GM23338 (cell line): Measurements from ENCODE around the gene NRIP3.

Source experiments
- CREB1 ChIP-seq: fragments of 250-450 bp; sonication (Bioruptor Pico); IDR thresholded peaks from 2 replicates; pipeline ENCODE4 v1.5.0; 2020; ENCODE audit warnings: low read depth, mild to moderate bottlenecking, moderate library complexity
- EZH2 ChIP-seq: fragments of 200-600 bp; sonication (generic); IDR thresholded peaks from one replicate; pipeline ENCODE4 v1.8.0; 2017; ENCODE audit warnings: antibody characterized with exemption, mild to moderate bottlenecking, low read depth; ENCODE audit not compliant: unreplicated experiment
- EZH2phosphoT487 ChIP-seq: fragments of 200-600 bp; sonication (generic); IDR thresholded peaks from one replicate; pipeline ENCODE4 v1.8.1; 2018; ENCODE audit warnings: antibody characterized with exemption; ENCODE audit not compliant: unreplicated experiment
- JUNB ChIP-seq: IDR thresholded peaks from one replicate; pipeline ENCODE4 v1.6.1; 2016; ENCODE audit warnings: antibody characterized with exemption; ENCODE audit not compliant: unreplicated experiment
- NANOG ChIP-seq: IDR thresholded peaks from 2 replicates; pipeline ENCODE4 v1.6.1; 2016; ENCODE audit warnings: antibody characterized with exemption, borderline replicate concordance
- POLR2AphosphoS5 ChIP-seq: IDR thresholded peaks from 2 replicates; pipeline ENCODE4 v1.6.1; 2016; ENCODE audit warnings: antibody characterized with exemption, low read depth
- STAT1 ChIP-seq: IDR thresholded peaks from one replicate; pipeline ENCODE4 v1.6.1; 2016; ENCODE audit warnings: antibody characterized with exemption; ENCODE audit not compliant: unreplicated experiment
- ZNF114 ChIP-seq: fragments of 250-450 bp; sonication (Bioruptor Pico); IDR thresholded peaks from 2 replicates; pipeline ENCODE4 v1.5.0; 2020; ENCODE audit warnings: mild to moderate bottlenecking, moderate library complexity
- ZNF331 ChIP-seq: fragments of 250-450 bp; sonication (Bioruptor Pico); IDR thresholded peaks from 2 replicates; pipeline ENCODE4 v1.5.0; 2020; ENCODE audit warnings: low read depth, mild to moderate bottlenecking, moderate library complexity
- TF ChIP-seq, protein P1 (sequence below), 2 experiments: fragments of 200-600 bp in 1 of 2; sonication (generic) in 1 of 2; conservative IDR thresholded peaks; 2 replicates each; pipeline versions ENCODE4 v1.5.1 to v1.6.1; 2016 to 2017; ENCODE audit warnings: antibody characterized with exemption in 2 of 2, low read depth in 2 of 2, mild to moderate bottlenecking in 2 of 2, moderate library complexity in 1 of 2
- TF ChIP-seq, protein P2 (sequence below): IDR thresholded peaks from one replicate; pipeline ENCODE4 v1.6.1; 2018; ENCODE audit warnings: antibody characterized with exemption; ENCODE audit not compliant: unreplicated experiment
- TF ChIP-seq, protein P3 (sequence below): IDR thresholded peaks from 2 replicates; pipeline ENCODE4 v1.6.1; 2016; ENCODE audit warnings: antibody characterized with exemption
- TF ChIP-seq, protein P4 (sequence below): fragments of 250-450 bp; sonication (Bioruptor Pico); IDR thresholded peaks from 2 replicates; pipeline ENCODE4 v1.5.0; 2020; ENCODE audit warnings: mild to moderate bottlenecking, moderate library complexity

DNA sequence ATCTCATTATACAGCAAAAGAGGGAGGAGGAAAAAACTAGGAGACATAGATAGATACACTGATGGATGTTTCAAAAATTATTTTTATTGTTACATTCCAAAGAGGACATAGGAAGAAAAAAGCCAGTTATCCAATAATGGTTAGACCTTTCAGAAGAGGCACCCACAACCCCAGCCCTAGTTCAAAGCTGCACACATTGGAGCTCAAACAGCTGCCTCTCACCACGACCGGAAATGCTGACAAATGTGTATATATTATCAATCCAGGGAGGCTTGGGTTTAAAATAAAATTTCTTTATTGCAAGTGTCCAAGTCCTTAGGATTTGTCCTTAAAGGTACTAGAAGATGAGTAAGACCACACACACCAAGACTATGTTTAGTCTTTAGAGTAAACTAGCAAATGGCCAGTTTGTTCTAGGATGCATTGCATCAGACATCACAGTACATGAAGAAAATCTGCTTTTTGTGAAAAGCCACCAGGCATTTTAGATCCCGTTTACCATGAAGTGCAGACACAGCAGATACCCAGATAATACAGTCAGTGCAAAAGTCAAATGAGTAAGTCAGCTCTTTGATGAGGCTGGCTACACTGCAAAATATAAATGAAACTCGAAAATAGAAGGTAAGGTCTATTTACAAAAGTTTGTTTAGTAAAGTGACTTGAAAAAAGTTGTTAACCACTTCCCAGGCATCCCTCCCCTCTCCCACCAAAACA is 56.4 kb downstream of the NRIP3 start:
- no peak for TF ChIP-seq EZH2phosphoT487
- TF ChIP-seq, protein P1, sequence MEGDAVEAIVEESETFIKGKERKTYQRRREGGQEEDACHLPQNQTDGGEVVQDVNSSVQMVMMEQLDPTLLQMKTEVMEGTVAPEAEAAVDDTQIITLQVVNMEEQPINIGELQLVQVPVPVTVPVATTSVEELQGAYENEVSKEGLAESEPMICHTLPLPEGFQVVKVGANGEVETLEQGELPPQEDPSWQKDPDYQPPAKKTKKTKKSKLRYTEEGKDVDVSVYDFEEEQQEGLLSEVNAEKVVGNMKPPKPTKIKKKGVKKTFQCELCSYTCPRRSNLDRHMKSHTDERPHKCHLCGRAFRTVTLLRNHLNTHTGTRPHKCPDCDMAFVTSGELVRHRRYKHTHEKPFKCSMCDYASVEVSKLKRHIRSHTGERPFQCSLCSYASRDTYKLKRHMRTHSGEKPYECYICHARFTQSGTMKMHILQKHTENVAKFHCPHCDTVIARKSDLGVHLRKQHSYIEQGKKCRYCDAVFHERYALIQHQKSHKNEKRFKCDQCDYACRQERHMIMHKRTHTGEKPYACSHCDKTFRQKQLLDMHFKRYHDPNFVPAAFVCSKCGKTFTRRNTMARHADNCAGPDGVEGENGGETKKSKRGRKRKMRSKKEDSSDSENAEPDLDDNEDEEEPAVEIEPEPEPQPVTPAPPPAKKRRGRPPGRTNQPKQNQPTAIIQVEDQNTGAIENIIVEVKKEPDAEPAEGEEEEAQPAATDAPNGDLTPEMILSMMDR (conservative IDR thresholded peaks at IDR 0.05; ENCODE audit: low read depth in 2 of 2), result no peak
- no peak for TF ChIP-seq POLR2AphosphoS5
- TF ChIP-seq, protein P2, sequence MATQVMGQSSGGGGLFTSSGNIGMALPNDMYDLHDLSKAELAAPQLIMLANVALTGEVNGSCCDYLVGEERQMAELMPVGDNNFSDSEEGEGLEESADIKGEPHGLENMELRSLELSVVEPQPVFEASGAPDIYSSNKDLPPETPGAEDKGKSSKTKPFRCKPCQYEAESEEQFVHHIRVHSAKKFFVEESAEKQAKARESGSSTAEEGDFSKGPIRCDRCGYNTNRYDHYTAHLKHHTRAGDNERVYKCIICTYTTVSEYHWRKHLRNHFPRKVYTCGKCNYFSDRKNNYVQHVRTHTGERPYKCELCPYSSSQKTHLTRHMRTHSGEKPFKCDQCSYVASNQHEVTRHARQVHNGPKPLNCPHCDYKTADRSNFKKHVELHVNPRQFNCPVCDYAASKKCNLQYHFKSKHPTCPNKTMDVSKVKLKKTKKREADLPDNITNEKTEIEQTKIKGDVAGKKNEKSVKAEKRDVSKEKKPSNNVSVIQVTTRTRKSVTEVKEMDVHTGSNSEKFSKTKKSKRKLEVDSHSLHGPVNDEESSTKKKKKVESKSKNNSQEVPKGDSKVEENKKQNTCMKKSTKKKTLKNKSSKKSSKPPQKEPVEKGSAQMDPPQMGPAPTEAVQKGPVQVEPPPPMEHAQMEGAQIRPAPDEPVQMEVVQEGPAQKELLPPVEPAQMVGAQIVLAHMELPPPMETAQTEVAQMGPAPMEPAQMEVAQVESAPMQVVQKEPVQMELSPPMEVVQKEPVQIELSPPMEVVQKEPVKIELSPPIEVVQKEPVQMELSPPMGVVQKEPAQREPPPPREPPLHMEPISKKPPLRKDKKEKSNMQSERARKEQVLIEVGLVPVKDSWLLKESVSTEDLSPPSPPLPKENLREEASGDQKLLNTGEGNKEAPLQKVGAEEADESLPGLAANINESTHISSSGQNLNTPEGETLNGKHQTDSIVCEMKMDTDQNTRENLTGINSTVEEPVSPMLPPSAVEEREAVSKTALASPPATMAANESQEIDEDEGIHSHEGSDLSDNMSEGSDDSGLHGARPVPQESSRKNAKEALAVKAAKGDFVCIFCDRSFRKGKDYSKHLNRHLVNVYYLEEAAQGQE, result no peak
- no peak for TF ChIP-seq ZNF331
- no peak for TF ChIP-seq ZNF114 (CRISPR knock-in tag)
- no peak for TF ChIP-seq STAT1
- TF ChIP-seq EZH2, result no peak
- no peak for TF ChIP-seq CREB1
- TF ChIP-seq JUNB, result no peak
- TF ChIP-seq, protein P3, sequence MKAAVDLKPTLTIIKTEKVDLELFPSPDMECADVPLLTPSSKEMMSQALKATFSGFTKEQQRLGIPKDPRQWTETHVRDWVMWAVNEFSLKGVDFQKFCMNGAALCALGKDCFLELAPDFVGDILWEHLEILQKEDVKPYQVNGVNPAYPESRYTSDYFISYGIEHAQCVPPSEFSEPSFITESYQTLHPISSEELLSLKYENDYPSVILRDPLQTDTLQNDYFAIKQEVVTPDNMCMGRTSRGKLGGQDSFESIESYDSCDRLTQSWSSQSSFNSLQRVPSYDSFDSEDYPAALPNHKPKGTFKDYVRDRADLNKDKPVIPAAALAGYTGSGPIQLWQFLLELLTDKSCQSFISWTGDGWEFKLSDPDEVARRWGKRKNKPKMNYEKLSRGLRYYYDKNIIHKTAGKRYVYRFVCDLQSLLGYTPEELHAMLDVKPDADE, result no peak
- no peak for TF ChIP-seq NANOG
- TF ChIP-seq, protein P4, sequence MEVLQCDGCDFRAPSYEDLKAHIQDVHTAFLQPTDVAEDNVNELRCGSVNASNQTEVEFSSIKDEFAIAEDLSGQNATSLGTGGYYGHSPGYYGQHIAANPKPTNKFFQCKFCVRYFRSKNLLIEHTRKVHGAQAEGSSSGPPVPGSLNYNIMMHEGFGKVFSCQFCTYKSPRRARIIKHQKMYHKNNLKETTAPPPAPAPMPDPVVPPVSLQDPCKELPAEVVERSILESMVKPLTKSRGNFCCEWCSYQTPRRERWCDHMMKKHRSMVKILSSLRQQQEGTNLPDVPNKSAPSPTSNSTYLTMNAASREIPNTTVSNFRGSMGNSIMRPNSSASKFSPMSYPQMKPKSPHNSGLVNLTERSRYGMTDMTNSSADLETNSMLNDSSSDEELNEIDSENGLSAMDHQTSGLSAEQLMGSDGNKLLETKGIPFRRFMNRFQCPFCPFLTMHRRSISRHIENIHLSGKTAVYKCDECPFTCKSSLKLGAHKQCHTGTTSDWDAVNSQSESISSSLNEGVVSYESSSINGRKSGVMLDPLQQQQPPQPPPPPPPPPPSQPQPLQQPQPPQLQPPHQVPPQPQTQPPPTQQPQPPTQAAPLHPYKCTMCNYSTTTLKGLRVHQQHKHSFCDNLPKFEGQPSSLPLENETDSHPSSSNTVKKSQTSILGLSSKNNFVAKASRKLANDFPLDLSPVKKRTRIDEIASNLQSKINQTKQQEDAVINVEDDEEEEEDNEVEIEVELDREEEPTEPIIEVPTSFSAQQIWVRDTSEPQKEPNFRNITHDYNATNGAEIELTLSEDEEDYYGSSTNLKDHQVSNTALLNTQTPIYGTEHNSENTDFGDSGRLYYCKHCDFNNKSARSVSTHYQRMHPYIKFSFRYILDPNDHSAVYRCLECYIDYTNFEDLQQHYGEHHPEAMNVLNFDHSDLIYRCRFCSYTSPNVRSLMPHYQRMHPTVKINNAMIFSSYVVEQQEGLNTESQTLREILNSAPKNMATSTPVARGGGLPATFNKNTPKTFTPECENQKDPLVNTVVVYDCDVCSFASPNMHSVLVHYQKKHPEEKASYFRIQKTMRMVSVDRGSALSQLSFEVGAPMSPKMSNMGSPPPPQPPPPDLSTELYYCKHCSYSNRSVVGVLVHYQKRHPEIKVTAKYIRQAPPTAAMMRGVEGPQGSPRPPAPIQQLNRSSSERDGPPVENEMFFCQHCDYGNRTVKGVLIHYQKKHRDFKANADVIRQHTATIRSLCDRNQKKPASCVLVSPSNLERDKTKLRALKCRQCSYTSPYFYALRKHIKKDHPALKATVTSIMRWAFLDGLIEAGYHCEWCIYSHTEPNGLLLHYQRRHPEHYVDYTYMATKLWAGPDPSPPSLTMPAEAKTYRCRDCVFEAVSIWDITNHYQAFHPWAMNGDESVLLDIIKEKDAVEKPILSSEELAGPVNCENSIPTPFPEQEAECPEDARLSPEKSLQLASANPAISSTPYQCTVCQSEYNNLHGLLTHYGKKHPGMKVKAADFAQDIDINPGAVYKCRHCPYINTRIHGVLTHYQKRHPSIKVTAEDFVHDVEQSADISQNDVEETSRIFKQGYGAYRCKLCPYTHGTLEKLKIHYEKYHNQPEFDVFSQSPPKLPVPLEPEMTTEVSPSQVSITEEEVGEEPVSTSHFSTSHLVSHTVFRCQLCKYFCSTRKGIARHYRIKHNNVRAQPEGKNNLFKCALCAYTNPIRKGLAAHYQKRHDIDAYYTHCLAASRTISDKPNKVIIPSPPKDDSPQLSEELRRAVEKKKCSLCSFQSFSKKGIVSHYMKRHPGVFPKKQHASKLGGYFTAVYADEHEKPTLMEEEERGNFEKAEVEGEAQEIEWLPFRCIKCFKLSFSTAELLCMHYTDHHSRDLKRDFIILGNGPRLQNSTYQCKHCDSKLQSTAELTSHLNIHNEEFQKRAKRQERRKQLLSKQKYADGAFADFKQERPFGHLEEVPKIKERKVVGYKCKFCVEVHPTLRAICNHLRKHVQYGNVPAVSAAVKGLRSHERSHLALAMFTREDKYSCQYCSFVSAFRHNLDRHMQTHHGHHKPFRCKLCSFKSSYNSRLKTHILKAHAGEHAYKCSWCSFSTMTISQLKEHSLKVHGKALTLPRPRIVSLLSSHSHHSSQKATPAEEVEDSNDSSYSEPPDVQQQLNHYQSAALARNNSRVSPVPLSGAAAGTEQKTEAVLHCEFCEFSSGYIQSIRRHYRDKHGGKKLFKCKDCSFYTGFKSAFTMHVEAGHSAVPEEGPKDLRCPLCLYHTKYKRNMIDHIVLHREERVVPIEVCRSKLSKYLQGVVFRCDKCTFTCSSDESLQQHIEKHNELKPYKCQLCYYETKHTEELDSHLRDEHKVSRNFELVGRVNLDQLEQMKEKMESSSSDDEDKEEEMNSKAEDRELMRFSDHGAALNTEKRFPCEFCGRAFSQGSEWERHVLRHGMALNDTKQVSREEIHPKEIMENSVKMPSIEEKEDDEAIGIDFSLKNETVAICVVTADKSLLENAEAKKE (CRISPR knock-in tag), result no peak
